Common myeloid progenitor, CD34-positive (primary cell): ENCODE results near the gene ARSD.
"Not testable (repeated sequence)": the region's sequence is repeated elsewhere in the genome, so short reads cannot be mapped to it uniquely, and the experiment has no call there.

ENCODE experiments used
- CTCF ChIA-PET: fragments of 350-600 bp; sonication (Branson Sonifier 250); formaldehyde crosslinking; loops from one replicate; lab custom pipeline; 2021; ENCODE audit warnings: antibody characterized with exemption; lab: Charles Lee
- POLR2A ChIA-PET: fragments of 350-600 bp; sonication (Branson Sonifier 250); formaldehyde crosslinking; loops from one replicate; lab custom pipeline; 2021; ENCODE audit warnings: antibody characterized with exemption; lab: Charles Lee
- DNase-seq, 3 donors: peaks; one replicate each; pipeline versions ENCODE4 v3.0.0 to v3.0.0-alpha.2; 2013
- H3K27ac ChIP-seq, 2 experiments: 1 replicate in 1 of 2; 2 replicates in 1 of 2; pipeline ENCODE4 v1.7.0; 2013; ENCODE audit warnings: inconsistent platforms in 2 of 2, low read length in 2 of 2, mild to moderate bottlenecking in 2 of 2, low read depth in 1 of 2, moderate library complexity in 1 of 2; ENCODE audit not compliant: severe bottlenecking in 2 of 2, insufficient read depth in 1 of 2, poor library complexity in 1 of 2
- H3K27me3 ChIP-seq, 5 experiments: replicated peaks in 2 of 5; 1 replicate in 3 of 5; 2 replicates in 2 of 5; pipeline versions ENCODE4 v1.6.1 to v1.7.0; 2013; ENCODE audit warnings: low read length in 4 of 5, mild to moderate bottlenecking in 2 of 5, moderate library complexity in 2 of 5, inconsistent platforms in 1 of 5; ENCODE audit not compliant: insufficient read depth in 5 of 5, control insufficient read depth in 4 of 5
- H3K36me3 ChIP-seq, 4 experiments: 1 replicate in 2 of 4; 2 replicates in 2 of 4; pipeline versions ENCODE4 v1.6.1 to v1.7.0; 2013; ENCODE audit warnings: low read length in 3 of 4, control low read depth in 1 of 4, mild to moderate bottlenecking in 1 of 4; ENCODE audit not compliant: control insufficient read depth in 4 of 4, insufficient read depth in 4 of 4
- H3K4me1 ChIP-seq, 4 experiments: 1 replicate in 3 of 4; 2 replicates in 1 of 4; pipeline versions ENCODE4 v1.6.1 to v1.7.1; 2013; ENCODE audit warnings: low read length in 3 of 4, mild to moderate bottlenecking in 3 of 4, control low read depth in 1 of 4, inconsistent platforms in 1 of 4, moderate library complexity in 1 of 4; ENCODE audit not compliant: control insufficient read depth in 4 of 4, insufficient read depth in 4 of 4; ENCODE audit errors: control extremely low read depth in 1 of 4
- H3K4me3 ChIP-seq, 7 experiments: 1 replicate in 4 of 7; 2 replicates in 3 of 7; pipeline versions ENCODE4 v1.5.1 to v1.7.0; 2013; ENCODE audit warnings: mild to moderate bottlenecking in 7 of 7, low read length in 6 of 7, moderate library complexity in 6 of 7, inconsistent platforms in 2 of 7, low read depth in 2 of 7, control low read depth in 1 of 7; ENCODE audit not compliant: insufficient read depth in 4 of 7, control insufficient read depth in 1 of 7; ENCODE audit errors: extremely low read depth in 1 of 7
- H3K9me3 ChIP-seq, 5 experiments: 1 replicate in 4 of 5; 2 replicates in 1 of 5; pipeline versions ENCODE4 v1.6.1 to v1.7.1; 2013; ENCODE audit warnings: low read length in 4 of 5, mild to moderate bottlenecking in 2 of 5, inconsistent platforms in 1 of 5, low read depth in 1 of 5, moderate library complexity in 1 of 5; ENCODE audit not compliant: control insufficient read depth in 4 of 5, insufficient read depth in 2 of 5; ENCODE audit errors: control extremely low read depth in 1 of 5
- WGBS: methylation state at CpG from one replicate; pipeline ENCODE4 v1.1.5; 2013; ENCODE audit not compliant: insufficient coverage; 5-methylcytosine and 5-hydroxymethylcytosine counted together

Gene ARSD

GRCh38 chrX:2967584-2967983, 38.4 kb upstream of the ARSD start:
- ChIA-PET CTCF (no interaction called here), POLR2A (no interaction called here)
- peak overlapping the region in 3 of 7 experiments; percentile 23 to 52 (median 44) for H3K4me3 ChIP-seq
- H3K27me3 ChIP-seq: peaks cover 0 to 21% (median 0%) of the 10 kb centered on the region in 5 experiments
- peaks cover 0 to 7% (median 0%) of the 10 kb centered on the region in 4 experiments for H3K4me1 ChIP-seq
- 90% methylated on average over 11 of the region's 14 CpGs for WGBS
- H3K27ac ChIP-seq: no peak overlapping the region
- H3K36me3 ChIP-seq: no peaks in the 10 kb centered on the region
- peaks cover 0 to 3% (median 0%) of the 10 kb centered on the region in 5 experiments for H3K9me3 ChIP-seq
- no peak for DNase-seq

GRCh38 chrX:2967012-2967411, 37.9 kb upstream of the ARSD start:
- ChIA-PET CTCF (no interaction called here), POLR2A (no interaction called here)
- H3K4me3 ChIP-seq: no peak overlapping the region
- no peak overlapping the region for H3K27ac ChIP-seq
- H3K4me1 ChIP-seq: peaks cover 0 to 7% (median 0%) of the 10 kb centered on the region in 4 experiments
- no CpG with 5 or more reads among the region's 3 CpGs for WGBS
- H3K27me3 ChIP-seq: peaks cover 0 to 18% (median 0%) of the 10 kb centered on the region in 5 experiments
- H3K36me3 ChIP-seq: no peaks in the 10 kb centered on the region
- DNase-seq: no peak
- H3K9me3 ChIP-seq: peaks cover 0 to 1% (median 0%) of the 10 kb centered on the region in 5 experiments

DNA sequence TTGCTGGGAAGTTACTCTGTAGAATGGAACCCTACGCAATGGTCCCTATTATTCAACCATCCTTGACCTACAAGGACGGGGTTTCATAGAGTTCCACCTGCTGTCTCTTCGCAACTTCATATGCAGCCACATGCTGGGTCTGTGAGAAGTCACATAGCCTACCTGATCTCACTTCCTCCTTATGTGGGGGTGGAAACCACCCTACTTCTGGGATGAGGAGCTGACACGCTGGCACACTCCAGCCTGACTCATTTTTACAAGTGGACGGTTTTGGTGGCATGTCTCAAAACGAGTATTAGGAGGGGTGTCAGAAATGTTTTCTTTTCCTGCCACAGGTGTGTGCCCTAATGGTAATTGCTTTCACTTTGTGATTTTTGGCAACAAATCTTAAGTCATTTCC, 36.8 kb upstream of the ARSD start:
- 76% methylated on average over 4 of the region's 6 CpGs for WGBS
- DNase-seq: peak in 2 of 3 donors; percentile 7 to 25
- ChIA-PET POLR2A (no interaction called here), CTCF (no interaction called here)
- Histone ChIP-seq H3K36me3 (no peaks in the 10 kb centered on the region), H3K4me1 (peaks cover 0 to 7% (median 0%) of the 10 kb centered on the region in 4 experiments), H3K4me3 (no peak overlapping the region), H3K9me3 (no peaks in the 10 kb centered on the region), H3K27me3 (peaks cover 0 to 16% (median 0%) of the 10 kb centered on the region in 5 experiments), H3K27ac (no peak overlapping the region)

DNA sequence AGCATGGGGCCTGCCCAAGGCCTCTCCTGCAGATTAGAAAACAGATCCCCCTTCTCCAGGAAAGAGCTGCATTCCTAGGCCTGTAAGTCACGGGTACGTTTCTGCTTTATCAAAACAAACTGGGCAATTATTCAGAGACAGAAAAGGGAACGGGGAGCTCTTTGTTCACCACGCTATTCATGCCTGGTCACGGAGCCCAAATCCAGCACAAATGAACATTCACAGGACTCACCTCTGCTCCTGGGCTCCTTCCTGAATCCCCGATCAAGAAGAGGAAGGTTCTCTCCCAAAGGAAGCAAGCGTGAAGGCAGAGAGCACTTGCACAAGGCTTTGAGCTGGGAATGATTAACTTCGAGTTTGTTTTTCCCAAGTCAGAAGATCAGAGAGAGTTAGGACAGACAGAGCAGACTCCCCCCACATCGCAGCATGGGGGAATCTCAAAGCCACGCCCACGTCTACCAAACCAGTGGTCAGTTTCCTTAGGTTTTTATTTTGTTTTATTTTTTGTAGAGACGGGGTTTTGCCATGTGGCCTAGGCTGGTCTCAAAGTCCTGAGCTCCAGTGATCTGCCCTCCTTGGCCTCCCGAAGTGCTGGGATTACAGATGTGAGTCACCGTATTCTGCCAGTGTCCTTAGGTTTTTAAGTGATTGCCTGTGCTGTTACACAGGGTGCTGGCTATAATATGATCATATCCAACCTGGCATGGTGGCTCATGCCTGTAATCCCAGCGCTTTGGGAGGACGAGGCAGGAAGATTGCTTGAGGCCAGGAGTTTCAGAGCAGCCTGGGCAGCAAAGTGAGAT, 35.1 kb upstream of the ARSD start:
- H3K4me3 ChIP-seq, H3K9me3 ChIP-seq, H3K36me3 ChIP-seq, CTCF ChIA-PET, DNase-seq, H3K4me1 ChIP-seq, H3K27ac ChIP-seq, POLR2A ChIA-PET: not testable (repeated sequence)
- H3K27me3 ChIP-seq: peaks cover 0 to 16% (median 0%) of the 10 kb centered on the region in 5 experiments
- 85% methylated on average over 11 of the region's 16 CpGs for WGBS

- DNase-seq, H3K4me3 ChIP-seq, H3K36me3 ChIP-seq, H3K4me1 ChIP-seq, H3K27me3 ChIP-seq, H3K27ac ChIP-seq, CTCF ChIA-PET, POLR2A ChIA-PET, H3K9me3 ChIP-seq: not testable (repeated sequence)
- WGBS: 100% methylated on average over 2 of the region's 7 CpGs
These were observed 34.3 kb upstream of the ARSD start for GRCh38 chrX:2963449-2963848.

GRCh38 chrX:2962381-2962780, 33.2 kb upstream of the ARSD start:
- Histone ChIP-seq H3K9me3 (no peaks in the 10 kb centered on the region), H3K27ac (no peak overlapping the region), H3K27me3 (peaks cover 0 to 3% (median 0%) of the 10 kb centered on the region in 5 experiments), H3K4me1 (no peaks in the 10 kb centered on the region), H3K4me3 (no peak overlapping the region), H3K36me3 (no peaks in the 10 kb centered on the region)
- DNase-seq: no peak
- ChIA-PET POLR2A (no interaction called here), CTCF (no interaction called here)
- 69% methylated on average over 8 of the region's 11 CpGs for WGBS

GRCh38 chrX:2960861-2961515, 31.8 kb upstream of the ARSD start:
- H3K27me3 ChIP-seq: peaks cover 0 to 3% (median 0%) of the 10 kb centered on the region in 5 experiments
- 87% methylated on average over 14 of the region's 14 CpGs for WGBS
- ChIA-PET POLR2A (no interaction called here), CTCF (no interaction called here)
- H3K9me3 ChIP-seq: no peaks in the 10 kb centered on the region
- DNase-seq: no peak
- H3K36me3 ChIP-seq: no peaks in the 10 kb centered on the region
- H3K4me3 ChIP-seq: no peak overlapping the region
- no peaks in the 10 kb centered on the region for H3K4me1 ChIP-seq
- H3K27ac ChIP-seq: no peak overlapping the region
